Ovary (tissue), 9 donors: ENCODE results near the gene BMP3. TPM values are rescaled to one million over a fixed set of nuclear protein-coding genes. Genes with fewer than 3 reads are reported as not detected.

Source experiments
- DNase-seq, 5 donors: peaks; one replicate each; pipeline ENCODE4 v3.0.0-alpha.2; 2019 to 2020
- H3K27ac ChIP-seq, 2 donors: fragments of 200-600 bp; one replicate each; pipeline versions ENCODE4 v1.5.1 to v1.8.0; 2019 to 2022
- H3K27me3 ChIP-seq: fragments of 200-600 bp; one replicate; pipeline ENCODE4 v1.8.0; 2022
- H3K36me3 ChIP-seq: fragments of 200-600 bp; sonication (generic); one replicate; pipeline ENCODE4 v1.5.1; 2019
- H3K4me1 ChIP-seq: one replicate; pipeline ENCODE4 v1.8.1; 2013; ENCODE audit warnings: mild to moderate bottlenecking, moderate library complexity; ENCODE audit not compliant: insufficient read depth
- H3K4me3 ChIP-seq: fragments of 200-600 bp; sonication (generic); one replicate; pipeline ENCODE4 v1.5.1; 2017
- H3K9me3 ChIP-seq, 2 donors: fragments of 200-600 bp in 1 of 2; sonication (generic) in 1 of 2; one replicate each; pipeline versions ENCODE4 v1.5.1 to v1.8.1; 2013 to 2019; ENCODE audit warnings: mild to moderate bottlenecking in 1 of 2, moderate library complexity in 1 of 2
- EP300 ChIP-seq: sonication (generic); formaldehyde crosslinking; IDR thresholded peaks from one replicate; pipeline ENCODE4 v1.6.1; 2017; ENCODE audit warnings: antibody characterized with exemption
- POLR2A ChIP-seq: fragments of 450-650 bp; IDR thresholded peaks from one replicate; pipeline ENCODE4 v1.6.1; 2017; ENCODE audit warnings: antibody characterized with exemption, mild to moderate bottlenecking, moderate library complexity
- WGBS, 3 donors: extraction: QIAGEN DNeasy Blood & Tissue Kit in 1 of 3; methylation state at CpG; one replicate each; pipeline versions ENCODE4 v1.1.5 to v1.1.7; 2013 to 2017; 5-methylcytosine and 5-hydroxymethylcytosine counted together
- intact Hi-C, 4 donors: fragments of 100-400 bp; cut with DNase I; formaldehyde crosslinking; loops; one replicate each; pipeline versions ENCODE4 v1.11.0 to v1.15.1; 2022 to 2023
- polyA plus RNA-seq, 2 donors: library from polyadenylated mRNA; stranded (reverse); fragments of 200-250 nt in 1 of 2; fragments of 350-450 nt in 1 of 2; fragmentation: Illumina TruSeq in 1 of 2; extraction: RNeasy Lipid Tissue Mini Kit (QIAGEN cat#74804) in 1 of 2; gene quantifications; one replicate each; pipeline ENCODE4 v1.2.3, GENCODE V29; 2013 to 2014
- total RNA-seq, 7 donors: library from RNA; depleted of rRNA in 2 of 7; stranded (reverse); fragments of >200 nt in 2 of 7; fragmentation: NEBNext Ultra II Directional in 3 of 7; extraction: Animal tissue kit (Norgen Biotek cat#: 25700) in 3 of 7; gene quantifications; one replicate each; pipeline versions ENCODE4 v1.1.0 to v1.2.4, GENCODE V29; 2016 to 2023
- TF ChIP-seq, protein P1 (sequence below), 3 donors: fragments of 450-650 bp in 2 of 3; fragments of 200-600 bp in 1 of 3; IDR thresholded peaks; one replicate each; pipeline versions ENCODE4 v1.5.1 to v1.8.0; 2016 to 2022; ENCODE audit warnings: antibody characterized with exemption in 3 of 3, mild to moderate bottlenecking in 1 of 3
- donor health status: DM: no; HTN: no; CAD: no; lungs with moderate emphysema.
- donor health status: DM: no; HTN: no; CAD: no.
- donor health status: Bipolar disorder and iron deficiency.
- donor health status: DM: yes; HTN: yes; CAD: no.
- donor health status: DM: no; HTN: no; CAD: no.
- donor health status: DM: yes; HTN: yes; CAD: no.

BMP3 gene
- total and polyA plus RNA-seq, 9 donors = 0.56 to 10.1 (median 3.9) TPM

DNA sequence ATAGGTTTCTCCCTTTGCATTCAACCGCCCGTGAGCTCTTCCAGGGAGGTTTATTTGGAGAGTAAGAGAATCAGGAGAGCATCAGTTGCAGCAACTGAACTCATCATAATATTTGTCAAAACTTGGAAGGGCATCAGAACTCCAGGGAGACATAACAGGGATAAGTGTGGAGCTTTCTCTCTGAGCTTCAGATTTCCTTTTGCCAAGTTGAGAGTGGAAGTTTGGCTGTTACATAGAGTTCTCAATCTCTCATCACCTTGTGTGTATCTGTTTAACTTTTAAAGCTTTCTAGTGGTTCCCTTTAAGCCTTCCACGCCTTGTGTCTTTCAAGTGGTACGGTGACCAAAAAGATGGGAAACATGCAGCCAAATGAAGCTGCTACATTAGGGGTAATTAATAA lies 18.8 kb downstream of the BMP3 start:
- TF ChIP-seq EP300 = no peak
- TF ChIP-seq, protein P1, sequence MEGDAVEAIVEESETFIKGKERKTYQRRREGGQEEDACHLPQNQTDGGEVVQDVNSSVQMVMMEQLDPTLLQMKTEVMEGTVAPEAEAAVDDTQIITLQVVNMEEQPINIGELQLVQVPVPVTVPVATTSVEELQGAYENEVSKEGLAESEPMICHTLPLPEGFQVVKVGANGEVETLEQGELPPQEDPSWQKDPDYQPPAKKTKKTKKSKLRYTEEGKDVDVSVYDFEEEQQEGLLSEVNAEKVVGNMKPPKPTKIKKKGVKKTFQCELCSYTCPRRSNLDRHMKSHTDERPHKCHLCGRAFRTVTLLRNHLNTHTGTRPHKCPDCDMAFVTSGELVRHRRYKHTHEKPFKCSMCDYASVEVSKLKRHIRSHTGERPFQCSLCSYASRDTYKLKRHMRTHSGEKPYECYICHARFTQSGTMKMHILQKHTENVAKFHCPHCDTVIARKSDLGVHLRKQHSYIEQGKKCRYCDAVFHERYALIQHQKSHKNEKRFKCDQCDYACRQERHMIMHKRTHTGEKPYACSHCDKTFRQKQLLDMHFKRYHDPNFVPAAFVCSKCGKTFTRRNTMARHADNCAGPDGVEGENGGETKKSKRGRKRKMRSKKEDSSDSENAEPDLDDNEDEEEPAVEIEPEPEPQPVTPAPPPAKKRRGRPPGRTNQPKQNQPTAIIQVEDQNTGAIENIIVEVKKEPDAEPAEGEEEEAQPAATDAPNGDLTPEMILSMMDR (IDR thresholded peaks at IDR 0.05) = no peak
- TF ChIP-seq POLR2A = no peak
- 11 to 16% (median 15%) methylated on average over 4 of the region's 4 CpGs for whole genome bisulfite sequencing, 3 donors
- no peak for DNase-seq
- intact Hi-C loops = loop anchor here in 1 of 4 donors (10.0 kb wide), 1 partner anchor 685 kb away; no protein-coding TSS in a partner anchor
- Histone ChIP-seq H3K9me3 (no peaks in the 10 kb centered on the region), H3K36me3 (no peaks in the 10 kb centered on the region), H3K27ac (no peak overlapping the region), H3K27me3 (no peaks in the 10 kb centered on the region), H3K4me1 (peaks cover 8% of the 10 kb centered on the region), H3K4me3 (no peak overlapping the region)

DNA sequence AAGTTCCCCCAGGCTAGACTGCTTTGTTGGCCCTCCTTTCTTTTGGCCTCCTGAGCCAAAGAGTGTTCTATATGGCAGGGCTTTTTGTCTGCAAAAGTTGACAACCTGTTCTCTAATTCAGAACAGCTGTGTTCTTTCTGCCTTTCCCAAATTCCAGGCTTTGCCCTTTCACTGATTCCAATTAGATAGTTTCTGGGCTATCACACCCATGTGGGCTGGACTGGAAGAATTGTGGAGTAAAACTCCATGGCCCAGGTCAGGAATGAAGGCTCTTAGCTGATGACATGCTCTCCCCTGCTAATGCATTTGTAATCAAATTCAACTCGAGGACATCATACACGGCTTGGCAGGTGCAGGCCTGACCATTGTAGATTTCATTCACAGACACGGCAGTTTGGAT lies 19.4 kb downstream of the BMP3 start:
- Histone ChIP-seq H3K4me3 (no peak overlapping the region), H3K27ac (peak overlapping the region in 1 of 2 donors; percentile 2), H3K36me3 (no peaks in the 10 kb centered on the region), H3K27me3 (no peaks in the 10 kb centered on the region), H3K4me1 (peaks cover 8% of the 10 kb centered on the region), H3K9me3 (no peaks in the 10 kb centered on the region)
- intact Hi-C loops = loop anchor here in 2 of 4 donors (5.0 to 10.0 kb wide), 2 partner anchors 685 to 688 kb away; no protein-coding TSS in a partner anchor
- no peak for DNase-seq
- TF ChIP-seq EP300 (no peak), POLR2A (no peak)
- TF ChIP-seq, protein P1 (IDR thresholded peaks at IDR 0.05) = no peak
- 16 to 19% (median 17%) methylated on average over 3 of the region's 3 CpGs for whole genome bisulfite sequencing, 3 donors

DNA sequence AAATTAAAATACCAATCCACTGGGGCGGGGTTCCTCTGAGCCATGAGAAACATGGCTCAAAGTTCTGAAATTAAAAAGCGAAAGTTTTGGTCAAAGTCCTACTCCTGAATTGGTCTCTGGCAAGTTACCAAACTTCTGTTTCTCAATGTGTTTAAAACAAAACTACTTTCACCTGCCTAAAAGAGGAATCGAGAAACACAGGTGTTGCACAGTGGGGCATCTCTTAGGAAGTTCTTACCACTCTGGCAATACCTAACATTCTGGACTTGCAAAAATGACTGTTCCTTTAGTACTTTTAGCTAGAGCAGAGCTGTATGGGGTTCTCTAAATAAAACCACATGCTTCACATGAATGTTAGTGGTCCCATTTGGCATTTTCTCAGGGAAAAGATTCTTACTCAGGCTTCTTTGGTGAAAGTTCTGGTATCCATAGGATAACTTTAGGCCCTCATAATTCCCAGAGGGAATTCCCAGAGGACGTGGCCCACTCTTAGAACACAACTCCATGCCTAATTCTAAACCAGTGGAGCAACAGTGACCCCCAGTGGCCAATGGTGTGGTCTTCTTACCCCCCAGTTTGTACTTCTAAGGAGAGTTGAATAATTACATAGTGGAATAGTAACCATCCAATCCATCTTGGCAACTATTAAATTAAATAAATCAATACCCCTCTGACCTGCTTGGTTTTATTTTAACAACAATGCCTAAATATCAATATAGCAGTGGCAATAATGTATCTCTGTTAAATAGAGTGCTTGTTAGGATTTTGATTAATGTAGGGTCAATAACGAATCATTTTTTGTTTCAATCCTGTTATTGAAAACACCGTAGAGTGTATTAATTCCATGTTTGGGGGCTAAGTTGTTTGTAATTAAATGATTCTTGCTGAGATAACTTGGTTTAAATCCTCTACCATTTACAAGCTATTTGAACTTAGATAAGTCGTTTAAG lies 21.9 kb downstream of the BMP3 start:
- Histone ChIP-seq H3K27ac (no peak overlapping the region), H3K4me3 (no peak overlapping the region), H3K9me3 (no peaks in the 10 kb centered on the region), H3K36me3 (no peaks in the 10 kb centered on the region), H3K4me1 (peaks cover 8% of the 10 kb centered on the region), H3K27me3 (no peaks in the 10 kb centered on the region)
- 44 to 61% (median 48%) methylated on average over 7 of the region's 7 CpGs for WGBS, 3 donors
- TF ChIP-seq POLR2A (no peak), EP300 (no peak)
- TF ChIP-seq, protein P1 (IDR thresholded peaks at IDR 0.05) = peak in 2 of 3 donors; percentile 46 to 62
- intact Hi-C loops = loop anchor here in 1 of 4 donors (5.0 kb wide), 1 partner anchor 690 kb away; no protein-coding TSS in a partner anchor
- DNase-seq = peak; percentile 54 to 81 (median 80)

DNA sequence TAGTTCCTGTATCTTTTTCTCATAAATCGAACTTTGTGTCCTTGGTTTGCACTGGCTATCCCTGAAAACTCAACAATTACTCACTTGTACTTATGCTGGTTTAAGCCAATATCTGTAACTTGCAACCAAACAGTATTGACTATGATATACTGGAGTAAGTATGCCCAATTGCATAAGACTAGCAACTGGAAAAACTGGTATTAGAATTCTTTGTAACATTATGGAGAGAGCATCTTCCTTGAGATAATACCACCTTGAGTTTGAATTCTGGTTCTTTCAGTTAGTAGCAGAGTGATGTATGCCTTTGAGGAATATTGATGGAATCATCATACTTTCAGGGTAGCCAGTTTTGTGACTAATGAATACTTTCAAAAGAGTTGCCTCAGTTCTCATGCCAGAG lies 28.1 kb downstream of the BMP3 start:
- no peaks in the 10 kb centered on the region for H3K9me3 ChIP-seq
- no peak overlapping the region for H3K4me3 ChIP-seq
- 56 to 74% (median 58%) methylated on average over 1 of the region's 1 CpG for WGBS, 3 donors
- no peak for DNase-seq
- H3K36me3 ChIP-seq = no peaks in the 10 kb centered on the region
- TF ChIP-seq POLR2A (no peak), EP300 (no peak)
- TF ChIP-seq, protein P1 (IDR thresholded peaks at IDR 0.05) = no peak
- no peak overlapping the region for H3K27ac ChIP-seq
- no peaks in the 10 kb centered on the region for H3K4me1 ChIP-seq
- intact Hi-C loops = no loop called here
- H3K27me3 ChIP-seq = no peaks in the 10 kb centered on the region
